K562 (cell line): ENCODE data around the gene EIF3I. TPM values are rescaled to one million over a fixed set of nuclear protein-coding genes. Genes with fewer than 3 reads are reported as not detected.
A peak's percentile ranks its signal among the peaks of the same experiment; 100 is the strongest.

Source experiments
- BRD9 ChIP-seq: fragments of 450-650 bp; IDR thresholded peaks from 2 replicates; pipeline ENCODE4 v1.6.1; 2018; ENCODE audit warnings: low read depth; ENCODE audit not compliant: partially characterized antibody
- CCAR2 ChIP-seq: fragments of 200-400 bp; formaldehyde crosslinking; IDR thresholded peaks from 2 replicates; pipeline ENCODE4 v1.6.1; 2017; ENCODE audit warnings: mild to moderate bottlenecking, low read depth, low read length
- DMBX1 ChIP-seq: fragments of 250-450 bp; sonication (Bioruptor Pico); IDR thresholded peaks from 2 replicates; pipeline ENCODE4 v1.8.0; 2022; ENCODE audit warnings: inconsistent platforms, mild to moderate bottlenecking, moderate library complexity, borderline replicate concordance
- FOXJ3 ChIP-seq: sonication (generic); formaldehyde crosslinking; IDR thresholded peaks from 2 replicates; pipeline ENCODE4 v1.4.0; 2020; ENCODE audit warnings: mild to moderate bottlenecking, missing genetic modification reagents
- HMG20A ChIP-seq: fragments of 450-650 bp; formaldehyde crosslinking; conservative IDR thresholded peaks from 2 replicates; pipeline ENCODE4 v1.4.0; 2020; ENCODE audit warnings: mild to moderate bottlenecking, mixed read lengths
- HOXB6 ChIP-seq: fragments of 250-450 bp; sonication (Bioruptor Pico); IDR thresholded peaks from 2 replicates; pipeline ENCODE4 v1.5.1; 2022; ENCODE audit warnings: mild to moderate bottlenecking, borderline replicate concordance
- NR2C2 ChIP-seq, 2 experiments: fragments of 200-800 bp in 1 of 2; sonication (Bioruptor generic) in 1 of 2; sonication (generic) in 1 of 2; formaldehyde crosslinking in 1 of 2; IDR thresholded peaks; 2 replicates each; pipeline versions ENCODE4 v1.6.1 to v1.8.0; 2016 to 2022; ENCODE audit warnings: mild to moderate bottlenecking in 1 of 2, missing compliant biosample characterization in 1 of 2, missing genetic modification characterization in 1 of 2, missing genetic modification reagents in 1 of 2
- NR3C1 ChIP-seq: sonication (generic); formaldehyde crosslinking; IDR thresholded peaks from 2 replicates; pipeline ENCODE4 v1.8.1; 2022; ENCODE audit warnings: missing genetic modification reagents
- NRF1 ChIP-seq, 2 experiments: fragments of 450-650 bp; IDR thresholded peaks in 1 of 2; conservative IDR thresholded peaks in 1 of 2; 2 replicates each; pipeline ENCODE4 v1.6.1; 2014; ENCODE audit warnings: mild to moderate bottlenecking in 2 of 2
- PHF8 ChIP-seq: fragments of 200-600 bp; sonication (generic); IDR thresholded peaks from 2 replicates; pipeline ENCODE4 v1.6.1; 2012; ENCODE audit warnings: mixed run types, mild to moderate bottlenecking, inconsistent platforms, low read length, moderate library complexity, borderline replicate concordance
- POLR2B ChIP-seq: fragments of 450-650 bp; IDR thresholded peaks from 2 replicates; pipeline ENCODE4 v1.6.1; 2018; ENCODE audit warnings: low read depth; ENCODE audit not compliant: partially characterized antibody
- TARDBP ChIP-seq: fragments of 450-650 bp; IDR thresholded peaks from 2 replicates; pipeline ENCODE4 v1.6.1; 2016
- TBL1XR1 ChIP-seq, 2 experiments: IDR thresholded peaks; 2 replicates each; pipeline ENCODE4 v1.6.1; 2012; ENCODE audit warnings: improper control_type of control experiment in 2 of 2, low read length in 2 of 2, mild to moderate bottlenecking in 1 of 2
- ZEB2 ChIP-seq: fragments of 450-650 bp; IDR thresholded peaks from 2 replicates; pipeline ENCODE4 v1.6.1; 2016
- ZNF76 ChIP-seq: fragments of 250-450 bp; sonication (Bioruptor Pico); IDR thresholded peaks from 2 replicates; pipeline ENCODE4 v1.4.0; 2020; ENCODE audit warnings: mild to moderate bottlenecking, moderate library complexity, borderline replicate concordance
- ZNF780A ChIP-seq: fragments of 250-450 bp; sonication (Bioruptor Pico); IDR thresholded peaks from 2 replicates; pipeline ENCODE4 v1.5.0; 2021; ENCODE audit warnings: mild to moderate bottlenecking
- polyA plus RNA-seq, 8 experiments: library from polyadenylated mRNA; depleted of rRNA in 4 of 8; stranded (reverse) in 5 of 8; unstranded in 3 of 8; fragments of >200 nt; fragmentation: Nextera tagmentation in 2 of 8; fragmentation: Illumina TruSeq in 1 of 8; extraction: Ambion mirVana in 2 of 8; extraction: Trizol in 1 of 8; gene quantifications; 2 replicates each; pipeline versions ENCODE4 v1.2.1 to v1.2.3, GENCODE V29; 2011 to 2014; ENCODE audit warnings: inconsistent platforms in 1 of 8, missing spikeins in 1 of 8
- total RNA-seq, 7 experiments: library from RNA; depleted of rRNA in 6 of 7; stranded (reverse); fragments of >200 nt in 6 of 7; fragmentation: Illumina TruSeq in 2 of 7; extraction: Trizol in 2 of 7; gene quantifications; 2 replicates each; pipeline versions ENCODE4 v1.2.1 to v1.2.3, GENCODE V29; 2011 to 2021; ENCODE audit warnings: low replicate concordance in 1 of 7
- TF ChIP-seq, protein P1 (sequence below): fragments of 450-650 bp; IDR thresholded peaks from 2 replicates; pipeline ENCODE4 v1.6.1; 2016; ENCODE audit warnings: low read depth
- TF ChIP-seq, protein P2 (sequence below): sonication (generic); formaldehyde crosslinking; IDR thresholded peaks from 2 replicates; pipeline ENCODE4 v1.8.0; 2022; ENCODE audit warnings: mild to moderate bottlenecking, missing genetic modification reagents

Gene EIF3I
- total and polyA plus RNA-seq, 9 of the 15 experiments (the other 6 are each of a cell fraction or from before 2014, with no cell fraction given) = 414 to 1,526 (median 635) TPM

DNA sequence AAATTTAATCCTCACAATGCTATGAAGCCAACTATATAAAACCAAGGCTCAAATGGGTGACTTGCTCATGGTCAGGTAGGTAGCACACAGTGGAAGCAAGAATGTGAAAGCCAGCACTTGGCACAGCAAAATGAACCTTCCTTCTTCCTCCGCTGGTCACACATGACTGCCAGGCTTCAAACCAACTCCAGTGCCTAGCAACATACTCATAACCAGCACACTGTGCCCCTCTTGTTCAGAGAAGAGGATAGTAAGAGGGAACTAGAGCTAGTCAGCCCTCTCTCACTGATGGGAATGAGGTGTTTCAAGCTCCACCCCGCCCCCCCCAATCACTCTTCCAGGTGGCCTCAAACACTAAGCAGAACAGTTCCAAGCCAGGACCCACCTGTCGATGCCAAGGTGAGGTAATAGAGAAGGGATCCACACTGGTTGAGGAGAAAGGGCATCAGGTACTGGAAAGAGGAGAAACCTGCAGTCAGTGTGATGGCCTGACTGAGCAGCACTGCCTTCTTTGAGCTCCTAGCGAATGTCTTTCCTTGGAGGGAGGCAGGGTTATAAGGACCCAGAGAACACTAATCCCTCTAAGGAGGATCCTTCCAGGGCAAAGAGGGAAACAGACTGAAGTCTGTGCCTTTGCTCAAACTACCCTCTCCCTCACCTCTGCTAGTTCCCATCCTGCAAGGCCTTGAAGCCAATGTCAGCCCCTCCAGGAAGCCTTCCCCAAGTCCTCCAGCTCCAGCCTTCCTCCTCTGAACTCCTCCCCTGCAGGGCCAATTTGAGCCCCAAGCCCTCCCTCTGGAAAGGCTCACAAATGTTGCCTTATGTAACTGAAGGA lies 1.2 kb upstream of the EIF3I start (continued):
- TF ChIP-seq, protein P1, sequence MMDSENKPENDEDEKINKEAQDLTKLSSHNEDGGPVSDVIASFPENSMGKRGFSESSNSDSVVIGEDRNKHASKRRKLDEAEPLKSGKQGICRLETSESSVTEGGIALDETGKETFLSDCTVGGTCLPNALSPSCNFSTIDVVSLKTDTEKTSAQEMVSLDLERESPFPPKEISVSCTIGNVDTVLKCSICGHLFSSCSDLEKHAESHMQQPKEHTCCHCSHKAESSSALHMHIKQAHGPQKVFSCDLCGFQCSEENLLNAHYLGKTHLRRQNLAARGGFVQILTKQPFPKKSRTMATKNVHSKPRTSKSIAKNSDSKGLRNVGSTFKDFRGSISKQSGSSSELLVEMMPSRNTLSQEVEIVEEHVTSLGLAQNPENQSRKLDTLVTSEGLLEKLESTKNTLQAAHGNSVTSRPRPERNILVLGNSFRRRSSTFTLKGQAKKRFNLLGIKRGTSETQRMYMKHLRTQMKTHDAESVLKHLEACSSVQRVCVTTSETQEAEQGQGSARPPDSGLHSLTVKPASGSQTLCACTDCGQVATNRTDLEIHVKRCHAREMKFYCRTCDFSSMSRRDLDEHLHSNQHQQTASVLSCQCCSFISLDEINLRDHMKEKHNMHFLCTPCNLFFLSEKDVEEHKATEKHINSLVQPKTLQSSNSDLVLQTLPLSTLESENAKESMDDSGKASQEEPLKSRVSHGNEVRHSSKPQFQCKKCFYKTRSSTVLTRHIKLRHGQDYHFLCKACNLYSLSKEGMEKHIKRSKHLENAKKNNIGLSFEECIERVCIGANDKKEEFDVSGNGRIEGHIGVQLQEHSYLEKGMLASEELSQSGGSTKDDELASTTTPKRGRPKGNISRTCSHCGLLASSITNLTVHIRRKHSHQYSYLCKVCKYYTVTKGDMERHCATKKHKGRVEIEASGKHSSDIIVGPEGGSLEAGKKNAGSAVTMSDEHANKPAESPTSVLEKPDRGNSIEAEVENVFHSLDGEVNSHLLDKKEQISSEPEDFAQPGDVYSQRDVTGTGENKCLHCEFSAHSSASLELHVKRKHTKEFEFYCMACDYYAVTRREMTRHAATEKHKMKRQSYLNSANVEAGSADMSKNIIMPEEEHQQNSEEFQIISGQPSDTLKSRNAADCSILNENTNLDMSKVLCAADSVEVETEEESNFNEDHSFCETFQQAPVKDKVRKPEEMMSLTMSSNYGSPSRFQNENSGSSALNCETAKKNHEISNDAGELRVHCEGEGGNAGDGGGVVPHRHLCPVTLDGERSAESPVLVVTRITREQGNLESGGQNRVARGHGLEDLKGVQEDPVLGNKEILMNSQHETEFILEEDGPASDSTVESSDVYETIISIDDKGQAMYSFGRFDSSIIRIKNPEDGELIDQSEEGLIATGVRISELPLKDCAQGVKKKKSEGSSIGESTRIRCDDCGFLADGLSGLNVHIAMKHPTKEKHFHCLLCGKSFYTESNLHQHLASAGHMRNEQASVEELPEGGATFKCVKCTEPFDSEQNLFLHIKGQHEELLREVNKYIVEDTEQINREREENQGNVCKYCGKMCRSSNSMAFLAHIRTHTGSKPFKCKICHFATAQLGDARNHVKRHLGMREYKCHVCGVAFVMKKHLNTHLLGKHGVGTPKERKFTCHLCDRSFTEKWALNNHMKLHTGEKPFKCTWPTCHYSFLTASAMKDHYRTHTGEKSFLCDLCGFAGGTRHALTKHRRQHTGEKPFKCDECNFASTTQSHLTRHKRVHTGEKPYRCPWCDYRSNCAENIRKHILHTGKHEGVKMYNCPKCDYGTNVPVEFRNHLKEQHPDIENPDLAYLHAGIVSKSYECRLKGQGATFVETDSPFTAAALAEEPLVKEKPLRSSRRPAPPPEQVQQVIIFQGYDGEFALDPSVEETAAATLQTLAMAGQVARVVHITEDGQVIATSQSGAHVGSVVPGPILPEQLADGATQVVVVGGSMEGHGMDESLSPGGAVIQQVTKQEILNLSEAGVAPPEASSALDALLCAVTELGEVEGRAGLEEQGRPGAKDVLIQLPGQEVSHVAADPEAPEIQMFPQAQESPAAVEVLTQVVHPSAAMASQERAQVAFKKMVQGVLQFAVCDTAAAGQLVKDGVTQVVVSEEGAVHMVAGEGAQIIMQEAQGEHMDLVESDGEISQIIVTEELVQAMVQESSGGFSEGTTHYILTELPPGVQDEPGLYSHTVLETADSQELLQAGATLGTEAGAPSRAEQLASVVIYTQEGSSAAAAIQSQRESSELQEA = no peak
- TF ChIP-seq ZEB2 (no peak), TBL1XR1 (IDR thresholded peaks at IDR 0.05; ENCODE audit: low read length in 2 of 2) (no peak), ZNF76 (CRISPR knock-in tag) (0 out of 2 replicates have a peak, but pooled peaks have one; percentile 19), NRF1 (conservative IDR thresholded peaks at IDR 0.05 in 1 of 2, IDR thresholded peaks at IDR 0.05 in 1 of 2) (no peak), DMBX1 (CRISPR knock-in tag) (0 out of 2 replicates have a peak, but pooled peaks have one; percentile 25), NR2C2 (CRISPR knock-in tag; IDR thresholded peaks at IDR 0.05) (0 out of 2 replicates have a peak, but pooled peaks have one; percentile 8), NR2C2 (tag; IDR thresholded peaks at IDR 0.05) (no peak), BRD9 (peak; percentile 28), CCAR2 (no peak), FOXJ3 (CRISPR knock-in tag) (no peak), ZNF780A (no peak), HOXB6 (no peak), POLR2B (no peak), NR3C1 (CRISPR knock-in tag) (no peak), HMG20A (CRISPR knock-in tag) (no peak), PHF8 (no peak), TARDBP (no peak)
- TF ChIP-seq, protein P2, sequence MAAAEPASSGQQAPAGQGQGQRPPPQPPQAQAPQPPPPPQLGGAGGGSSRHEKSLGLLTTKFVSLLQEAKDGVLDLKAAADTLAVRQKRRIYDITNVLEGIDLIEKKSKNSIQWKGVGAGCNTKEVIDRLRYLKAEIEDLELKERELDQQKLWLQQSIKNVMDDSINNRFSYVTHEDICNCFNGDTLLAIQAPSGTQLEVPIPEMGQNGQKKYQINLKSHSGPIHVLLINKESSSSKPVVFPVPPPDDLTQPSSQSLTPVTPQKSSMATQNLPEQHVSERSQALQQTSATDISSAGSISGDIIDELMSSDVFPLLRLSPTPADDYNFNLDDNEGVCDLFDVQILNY (CRISPR knock-in tag) = no peak
